ENCODE data around the gene DCUN1D2.

Gene DCUN1D2

DNA sequence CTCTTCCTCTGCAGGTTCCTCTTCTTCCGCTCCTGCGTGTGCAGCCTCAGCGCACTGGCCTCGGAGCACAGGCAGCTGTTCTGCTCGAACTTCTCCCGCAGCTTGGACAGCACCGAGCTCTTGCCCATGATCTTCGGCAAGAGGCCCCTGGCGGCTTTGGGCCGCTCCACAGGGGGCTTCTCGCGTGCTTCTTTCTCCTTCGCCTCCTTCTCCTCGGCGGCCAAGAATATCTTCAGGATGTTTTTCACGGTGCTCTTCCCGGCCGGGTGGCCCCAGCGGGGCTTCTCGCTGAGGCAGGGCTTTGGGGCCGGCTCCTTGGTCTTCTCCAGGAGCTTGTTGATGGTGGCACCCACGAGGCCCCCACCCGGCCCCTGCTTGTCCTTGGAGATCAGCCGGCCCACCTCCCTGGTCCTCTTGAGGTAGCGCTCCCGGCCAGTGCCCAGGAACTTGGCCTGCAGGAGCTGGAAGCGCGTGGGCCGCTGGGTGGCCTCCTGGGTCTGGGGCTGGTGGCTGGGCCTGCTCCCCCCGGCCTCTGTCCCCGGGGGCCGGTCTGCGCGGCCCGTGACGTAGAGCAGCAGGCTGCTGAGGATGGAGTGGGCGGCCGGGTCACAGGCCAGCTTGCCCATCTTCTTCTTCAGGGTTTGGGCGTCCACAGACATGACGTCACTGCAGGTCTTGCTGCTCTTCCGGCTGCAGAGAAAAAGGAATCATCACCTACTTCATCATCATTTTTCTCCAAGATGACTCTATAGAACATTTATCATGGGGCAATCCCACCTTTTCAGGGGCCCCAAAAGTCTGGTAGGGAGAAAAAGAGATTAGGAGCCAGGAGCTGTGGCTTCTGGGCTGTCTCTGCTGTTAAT lies 82.7 kb downstream of the DCUN1D2 start:
- DNase-seq (ENCODE audit: low read depth in 2 of 2), result no peak

GRCh38 chr13:113407103-113407530 lies 83.4 kb downstream of the DCUN1D2 start:
- no peak for DNase-seq (ENCODE audit: low read depth in 2 of 2)

DNA sequence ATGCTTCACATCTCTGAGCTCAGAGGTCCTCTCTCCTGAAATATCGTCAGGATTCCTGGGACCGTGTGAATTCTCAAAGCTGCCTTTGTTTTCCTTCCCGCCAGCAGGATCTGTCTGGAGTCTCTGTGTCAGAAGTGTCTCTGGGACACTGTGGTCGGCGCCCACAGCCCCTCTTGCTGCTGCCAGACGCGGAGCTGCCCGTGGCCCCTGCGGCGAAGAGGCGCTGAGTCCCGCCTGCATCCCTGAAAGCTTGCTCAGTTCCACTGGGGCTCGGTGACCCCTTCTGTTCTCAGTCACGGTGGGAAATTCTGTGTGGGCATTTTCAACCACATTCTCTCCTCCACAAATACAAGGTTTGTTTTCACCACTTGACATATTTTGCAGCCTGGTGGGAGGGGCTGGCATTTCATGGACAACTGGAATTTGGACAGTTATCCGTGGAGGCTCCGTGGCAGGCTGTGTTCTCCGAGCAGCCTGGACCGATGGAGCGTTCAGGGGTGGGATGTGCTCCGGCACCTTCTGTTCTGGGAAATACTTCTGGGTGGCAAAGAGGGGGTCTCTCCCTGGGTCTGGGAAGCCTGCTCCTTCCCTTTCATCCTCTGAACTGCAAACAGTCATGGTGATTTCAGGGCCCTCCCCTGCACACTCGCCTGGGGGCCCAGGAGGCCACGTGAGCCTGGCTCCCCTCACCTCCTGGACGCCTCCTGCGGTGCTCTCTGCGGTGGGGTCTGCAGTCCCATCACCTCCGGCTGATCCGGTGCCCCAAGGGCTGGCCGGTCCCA lies 84.0 kb downstream of the DCUN1D2 start:
- DNase-seq (ENCODE audit: low read depth in 2 of 2), result no peak
